Spleen (tissue), 11 donors: ENCODE data around the gene CDKN1B. TPM values are rescaled to one million over a fixed set of nuclear protein-coding genes. Genes with fewer than 3 reads are reported as not detected.
"Not testable (repeated sequence)": the region's sequence is repeated elsewhere in the genome, so short reads cannot be mapped to it uniquely, and the experiment has no call there.

Experiments
- DNase-seq: peaks from one replicate; pipeline ENCODE4 v3.0.0-alpha.2; 2020
- H3K27ac ChIP-seq, 8 donors: fragments of 200-600 bp; sonication (generic) in 7 of 8; 1 replicate in 4 of 8; 2 replicates in 4 of 8; pipeline versions ENCODE4 v1.5.0 to v1.8.0; 2016 to 2021; ENCODE audit warnings: inconsistent platforms in 4 of 8, mild to moderate bottlenecking in 4 of 8, moderate library complexity in 1 of 8
- H3K27me3 ChIP-seq, 7 donors: fragments of 200-600 bp; sonication (generic) in 6 of 7; replicated peaks in 1 of 7; 1 replicate in 4 of 7; 2 replicates in 3 of 7; pipeline versions ENCODE4 v1.5.0 to v1.8.0; 2016 to 2021; ENCODE audit warnings: inconsistent platforms in 3 of 7, mild to moderate bottlenecking in 1 of 7
- H3K36me3 ChIP-seq, 6 donors: fragments of 200-600 bp; sonication (generic) in 5 of 6; 1 replicate in 4 of 6; 2 replicates in 2 of 6; pipeline versions ENCODE4 v1.5.0 to v1.8.0; 2016 to 2021; ENCODE audit warnings: inconsistent platforms in 2 of 6
- H3K4me1 ChIP-seq, 6 donors: fragments of 200-600 bp; sonication (generic) in 5 of 6; 1 replicate in 3 of 6; 2 replicates in 3 of 6; pipeline versions ENCODE4 v1.5.0 to v1.8.0; 2016 to 2021; ENCODE audit warnings: inconsistent platforms in 3 of 6
- H3K4me3 ChIP-seq, 8 donors: fragments of 200-600 bp; sonication (generic) in 7 of 8; 1 replicate in 4 of 8; 2 replicates in 4 of 8; pipeline versions ENCODE4 v1.5.0 to v1.8.0; 2016 to 2021; ENCODE audit warnings: inconsistent platforms in 4 of 8, mild to moderate bottlenecking in 4 of 8, moderate library complexity in 2 of 8
- H3K9me3 ChIP-seq, 8 donors: fragments of 200-600 bp; sonication (generic) in 7 of 8; 1 replicate in 4 of 8; 2 replicates in 4 of 8; pipeline versions ENCODE4 v1.5.0 to v1.8.0; 2016 to 2021; ENCODE audit warnings: inconsistent platforms in 4 of 8
- CTCF ChIP-seq, 11 experiments: fragments of 200-600 bp in 7 of 11; fragments of 450-650 bp in 4 of 11; sonication (generic) in 4 of 11; IDR thresholded peaks in 8 of 11; conservative IDR thresholded peaks in 3 of 11; 1 replicate in 7 of 11; 2 replicates in 4 of 11; pipeline versions ENCODE4 v1.4.0 to v1.8.0; 2016 to 2021; ENCODE audit warnings: antibody characterized with exemption in 11 of 11, inconsistent platforms in 4 of 11, mild to moderate bottlenecking in 1 of 11
- POLR2A ChIP-seq, 3 donors: fragments of 450-650 bp; IDR thresholded peaks; one replicate each; pipeline ENCODE4 v1.5.1; 2017; ENCODE audit warnings: antibody characterized with exemption in 3 of 3, mild to moderate bottlenecking in 1 of 3
- POLR2AphosphoS5 ChIP-seq, 3 donors: sonication (generic); formaldehyde crosslinking; IDR thresholded peaks; one replicate each; pipeline ENCODE4 v1.5.1; 2017; ENCODE audit warnings: antibody characterized with exemption in 3 of 3
- WGBS, 5 donors: extraction: QIAGEN DNeasy Blood & Tissue Kit in 3 of 5; methylation state at CpG; one replicate each; pipeline versions ENCODE4 v1.1.5 to v1.1.7; 2013 to 2018; 5-methylcytosine and 5-hydroxymethylcytosine counted together
- intact Hi-C: fragments of 100-400 bp; cut with DNase I; formaldehyde crosslinking; loops from one replicate; pipeline ENCODE4 v1.15.0; 2023; ENCODE audit warnings: low total_unique reads
- polyA plus RNA-seq, 3 donors: library from polyadenylated mRNA; stranded (reverse); fragments of 200-250 nt; gene quantifications; one replicate each; pipeline ENCODE4 v1.2.1, GENCODE V29; 2013
- total RNA-seq, 7 donors: library from RNA; depleted of rRNA in 3 of 7; stranded (reverse); fragments of >200 nt in 3 of 7; fragmentation: NEBNext Ultra II Directional in 4 of 7; extraction: Animal tissue kit (Norgen Biotek cat#: 25700) in 4 of 7; gene quantifications; one replicate each; pipeline versions ENCODE4 v1.1.0 to v1.2.1, GENCODE V29; 2016 to 2021
- donor health status: healthy with polysubstance abuse.
- donor health status: DM: no; HTN: no; CAD: no; lungs with moderate emphysema.
- donor health status: DM: no; HTN: no; CAD: no.
- donor health status: Bipolar disorder and iron deficiency.
- donor health status: healthy.
- donor health status: DM: no; HTN: no; CAD: no.
- donor health status: DM: yes; HTN: yes; CAD: no.

The CDKN1B gene
- total and polyA plus RNA-seq, 10 donors = 34.9 to 95.2 (median 74.7) TPM

DNA sequence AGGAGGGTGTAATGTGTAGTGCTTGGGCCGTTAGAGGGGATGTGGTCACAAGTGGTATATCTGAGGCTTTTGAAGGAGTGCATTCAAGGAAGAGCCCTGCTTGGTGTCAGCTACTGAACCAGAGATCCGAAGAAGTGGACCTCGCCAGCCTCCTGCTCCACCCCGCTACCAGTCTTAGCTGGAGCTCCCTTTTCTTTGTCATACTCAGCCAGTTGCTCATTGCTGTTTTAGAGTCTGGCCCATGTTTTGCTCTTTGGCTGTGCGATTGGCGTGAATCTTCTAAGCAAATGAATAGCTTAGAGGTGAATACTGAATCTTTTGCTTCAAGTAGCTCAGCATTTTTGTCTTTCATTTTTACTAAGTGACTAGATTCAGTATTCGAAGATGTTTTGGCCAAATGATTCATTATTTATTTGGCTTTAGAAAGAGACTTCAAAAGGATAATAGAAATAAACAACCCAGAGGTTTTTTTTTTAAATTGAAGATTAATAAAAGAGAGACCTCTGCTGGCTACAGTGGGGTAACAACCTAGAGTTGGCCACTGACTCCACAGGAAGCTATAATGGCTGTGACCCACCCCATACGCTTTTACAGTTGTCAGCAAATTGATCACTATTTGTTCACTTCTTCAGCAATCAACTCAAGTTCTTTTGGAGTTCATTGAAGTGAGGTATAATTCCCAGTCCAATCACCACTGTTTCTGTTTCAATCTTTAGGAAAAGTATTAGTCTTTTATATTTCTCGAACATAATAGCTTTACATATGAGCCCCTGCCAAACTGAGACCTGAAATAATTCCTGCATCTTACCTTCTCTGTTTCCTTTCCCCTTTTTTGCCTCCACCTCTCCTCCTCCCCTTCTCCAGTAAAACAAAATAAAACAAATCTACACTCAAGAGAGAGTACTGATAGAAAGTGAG is 19.9 kb downstream of the CDKN1B start:
- Histone ChIP-seq H3K27ac (peak overlapping the region in 7 of 8 donors; percentile 54 to 82 (median 80)), H3K27me3 (no peaks in the 10 kb centered on the region), H3K4me1 (peaks cover 15 to 59% (median 36%) of the 10 kb centered on the region in 6 donors), H3K9me3 (no peaks in the 10 kb centered on the region), H3K4me3 (peak overlapping the region in 3 of 8 donors; percentile 0 to 36 (median 11)), H3K36me3 (no peaks in the 10 kb centered on the region)
- DNase-seq = no peak
- WGBS, 5 donors = 36 to 43% (median 40%) methylated on average over 9 of the region's 9 CpGs
- TF ChIP-seq POLR2AphosphoS5 (IDR thresholded peaks at IDR 0.05) (peak in 1 of 3 donors; percentile 50), CTCF (IDR thresholded peaks at IDR 0.05 in 8 of 11, conservative IDR thresholded peaks at IDR 0.05 in 3 of 11) (peak; percentile 54 to 90 (median 74)), POLR2A (IDR thresholded peaks at IDR 0.05) (no peak)
- intact Hi-C loops = loop anchor here (5.0 to 10.0 kb wide), 2 partner anchors 90 to 362 kb away; no protein-coding TSS in a partner anchor

GRCh38 chr12:12738152-12738551 is 21.0 kb downstream of the CDKN1B start:
- 81 to 100% (median 87%) methylated on average over 2 of the region's 2 CpGs for WGBS, 5 donors
- not testable (repeated sequence) for H3K4me3 ChIP-seq, DNase-seq, H3K27me3 ChIP-seq, H3K27ac ChIP-seq, H3K36me3 ChIP-seq, H3K9me3 ChIP-seq
- peaks cover 15 to 62% (median 38%) of the 10 kb centered on the region in 6 donors for H3K4me1 ChIP-seq
- intact Hi-C loops = loop anchor here (5.0 to 10.0 kb wide), 2 partner anchors 91 to 363 kb away; no protein-coding TSS in a partner anchor

- Histone ChIP-seq H3K4me1 (peaks cover 3 to 30% (median 17%) of the 10 kb centered on the region in 6 donors), H3K27ac (peak overlapping the region in 7 of 8 donors; percentile 4 to 71 (median 59)), H3K4me3 (no peak overlapping the region), H3K9me3 (no peaks in the 10 kb centered on the region), H3K36me3 (no peaks in the 10 kb centered on the region), H3K27me3 (no peaks in the 10 kb centered on the region)
- no peak for DNase-seq
- intact Hi-C loops = no loop called here
- TF ChIP-seq CTCF (IDR thresholded peaks at IDR 0.05 in 8 of 11, conservative IDR thresholded peaks at IDR 0.05 in 3 of 11) (no peak), POLR2A (IDR thresholded peaks at IDR 0.05) (no peak), POLR2AphosphoS5 (IDR thresholded peaks at IDR 0.05) (no peak)
- 28 to 38% (median 37%) methylated on average over 3 of the region's 3 CpGs for WGBS, 5 donors
Measured at GRCh38 chr12:12741660-12742059, 24.5 kb downstream of the CDKN1B start.

- Histone ChIP-seq H3K9me3 (no peaks in the 10 kb centered on the region), H3K27ac (no peak overlapping the region), H3K4me3 (no peak overlapping the region), H3K36me3 (peaks cover 0 to 7% (median 0%) of the 10 kb centered on the region in 6 donors), H3K4me1 (peaks cover 0 to 25% (median 9%) of the 10 kb centered on the region in 6 donors), H3K27me3 (no peaks in the 10 kb centered on the region)
- intact Hi-C loops = no loop called here
- no peak for DNase-seq
- TF ChIP-seq POLR2AphosphoS5 (IDR thresholded peaks at IDR 0.05) (no peak), CTCF (IDR thresholded peaks at IDR 0.05 in 8 of 11, conservative IDR thresholded peaks at IDR 0.05 in 3 of 11) (no peak), POLR2A (IDR thresholded peaks at IDR 0.05) (no peak)
- WGBS, 5 donors = 90 to 99% (median 94%) methylated on average over 8 of the region's 8 CpGs
Measured at GRCh38 chr12:12744546-12745305, 27.6 kb downstream of the CDKN1B start.
